OCI-LY1 (cell line): Measurements from ENCODE around the gene TIMM17B.
A peak's percentile ranks its signal among the peaks of the same experiment; 100 is the strongest.

Source experiments
- H2AFZ ChIP-seq: fragments of 200-600 bp; sonication (generic), shearing (Covaris generic); 2 replicates; pipeline ENCODE4 v1.6.0; 2014; ENCODE audit warnings: antibody characterized with exemption, mild to moderate bottlenecking, low read length
- H3F3A ChIP-seq: fragments of 200-600 bp; sonication (generic), shearing (Covaris generic); 2 replicates; pipeline ENCODE4 v1.6.0; 2014; ENCODE audit warnings: mild to moderate bottlenecking, antibody characterized with exemption, low read length, moderate library complexity; ENCODE audit not compliant: insufficient read depth
- H3K27ac ChIP-seq: fragments of 200-600 bp; sonication (generic); 2 replicates; pipeline ENCODE4 v1.5.1; 2014; ENCODE audit warnings: low read length, mixed run types, mild to moderate bottlenecking, low read depth; ENCODE audit not compliant: poor library complexity, severe bottlenecking
- H3K27me3 ChIP-seq: fragments of 200-600 bp; sonication (generic); 2 replicates; pipeline ENCODE4 v1.6.0; 2014; ENCODE audit warnings: antibody characterized with exemption, mild to moderate bottlenecking, low read length, moderate library complexity; ENCODE audit not compliant: insufficient read depth
- H3K36me3 ChIP-seq: fragments of 200-600 bp; sonication (generic); 2 replicates; pipeline ENCODE4 v1.6.1; 2014; ENCODE audit warnings: mild to moderate bottlenecking, antibody characterized with exemption, low read length, moderate library complexity, mixed read lengths; ENCODE audit not compliant: insufficient read depth
- H3K4me1 ChIP-seq: fragments of 200-600 bp; sonication (generic); 2 replicates; pipeline ENCODE4 v1.5.1; 2014; ENCODE audit warnings: mild to moderate bottlenecking, low read length, moderate library complexity; ENCODE audit not compliant: insufficient read depth, severe bottlenecking
- H3K4me2 ChIP-seq: fragments of 200-600 bp; sonication (generic), shearing (Covaris generic); 2 replicates; pipeline ENCODE4 v1.6.1; 2014; ENCODE audit warnings: low read length
- H3K4me3 ChIP-seq: fragments of 200-600 bp; sonication (generic); 2 replicates; pipeline ENCODE4 v1.5.1; 2014; ENCODE audit warnings: low read length, low read depth, mild to moderate bottlenecking, mixed read lengths; ENCODE audit not compliant: poor library complexity, severe bottlenecking
- H3K79me2 ChIP-seq: fragments of 200-600 bp; shearing (Covaris generic); 2 replicates; pipeline ENCODE4 v1.6.1; 2016; ENCODE audit warnings: mixed run types, low read length, mixed read lengths; ENCODE audit not compliant: insufficient read depth
- H3K9ac ChIP-seq: fragments of 200-600 bp; sonication (generic), shearing (Covaris generic); 2 replicates; pipeline ENCODE4 v1.6.1; 2014; ENCODE audit warnings: mild to moderate bottlenecking, low read length, mixed read lengths
- H3K9me2 ChIP-seq: fragments of 200-600 bp; sonication (generic), shearing (Covaris generic); 2 replicates; pipeline ENCODE4 v1.6.1; 2014; ENCODE audit warnings: low read depth, mild to moderate bottlenecking, low read length, mixed read lengths
- H3K9me3 ChIP-seq: fragments of 200-600 bp; shearing (Covaris generic); 2 replicates; pipeline ENCODE4 v1.6.1; 2014; ENCODE audit warnings: low read length, mixed read lengths
- H4K20me1 ChIP-seq: fragments of 200-600 bp; sonication (generic), shearing (Covaris generic); 2 replicates; pipeline ENCODE4 v1.6.0; 2016; ENCODE audit warnings: mild to moderate bottlenecking, low read length; ENCODE audit not compliant: insufficient read depth
- EZH2 ChIP-seq: fragments of 200-600 bp; sonication (generic), shearing (Covaris generic); IDR thresholded peaks from 2 replicates; pipeline ENCODE4 v1.8.0; 2017; ENCODE audit warnings: borderline replicate concordance, mixed run types, mild to moderate bottlenecking, antibody characterized with exemption, low read length, moderate library complexity, mixed read lengths
- TF ChIP-seq, protein P1 (sequence below): fragments of 200-600 bp; sonication (generic), shearing (Covaris generic); IDR thresholded peaks from 2 replicates; pipeline ENCODE4 v1.5.1; 2017; ENCODE audit warnings: mild to moderate bottlenecking, antibody characterized with exemption, low read length, moderate library complexity, mixed read lengths

TIMM17B gene

DNA sequence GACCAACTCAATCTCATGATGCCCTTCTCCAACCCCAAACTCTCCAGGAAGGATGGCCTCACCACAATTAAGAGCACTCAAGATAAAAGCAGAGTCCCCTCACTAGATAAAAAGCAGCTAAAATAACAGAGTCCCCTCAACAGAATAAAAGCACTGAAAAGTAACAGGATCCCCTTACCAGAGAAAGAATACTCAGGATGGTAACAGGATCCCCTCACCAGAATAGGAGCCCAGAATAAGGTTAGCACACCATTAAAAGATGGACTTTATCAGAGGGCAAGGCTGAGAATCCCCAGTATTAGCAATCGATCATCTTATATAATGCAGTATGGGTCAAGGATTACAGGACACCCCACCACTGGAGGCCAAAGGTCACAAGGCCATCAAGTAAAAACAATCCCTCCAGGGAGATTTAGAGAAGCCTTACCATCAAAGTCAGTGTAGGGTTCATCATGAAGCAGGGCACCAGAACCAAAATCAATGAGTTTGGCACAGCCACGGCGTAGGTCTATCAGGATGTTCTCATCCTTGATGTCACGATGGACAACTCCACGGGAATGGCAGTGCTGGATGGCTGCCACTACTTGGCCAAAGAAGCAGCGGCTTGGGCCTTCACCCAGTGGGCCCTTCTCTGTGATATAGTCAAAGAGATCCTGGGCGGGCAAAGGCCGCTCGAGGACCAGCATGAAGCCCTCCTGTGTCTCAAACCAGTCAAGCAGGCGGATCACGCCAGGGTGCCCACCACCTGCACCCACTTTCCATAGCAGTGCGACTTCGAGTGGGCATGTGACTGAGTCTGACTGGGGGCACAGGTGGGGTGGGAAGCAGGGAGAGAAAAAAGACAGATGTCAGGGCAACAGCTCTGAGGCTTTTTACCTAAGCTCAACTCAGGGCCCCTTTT is 17.3 kb upstream of the TIMM17B start:
- Histone ChIP-seq H3K9ac (no peak overlapping the region), H3K9me2 (no peaks in the 10 kb centered on the region), H4K20me1 (no peaks in the 10 kb centered on the region), H3K4me2 (peak overlapping the region; percentile 75; the same call in 1 of the 2 replicates), H3K27ac (no peak overlapping the region), H3K36me3 (peaks cover 58% of the 10 kb centered on the region), H3K27me3 (no peaks in the 10 kb centered on the region), H3K9me3 (no peaks in the 10 kb centered on the region), H3K4me3 (no peak overlapping the region), H3F3A (0 out of 2 replicates have a peak, but pooled peaks cover 3% of the 10 kb centered on the region), H3K79me2 (peaks cover 25% of the 10 kb centered on the region), H3K4me1 (peaks cover 62% of the 10 kb centered on the region), H2AFZ (no peak overlapping the region)
- TF ChIP-seq EZH2 = no peak
- TF ChIP-seq, protein P1, sequence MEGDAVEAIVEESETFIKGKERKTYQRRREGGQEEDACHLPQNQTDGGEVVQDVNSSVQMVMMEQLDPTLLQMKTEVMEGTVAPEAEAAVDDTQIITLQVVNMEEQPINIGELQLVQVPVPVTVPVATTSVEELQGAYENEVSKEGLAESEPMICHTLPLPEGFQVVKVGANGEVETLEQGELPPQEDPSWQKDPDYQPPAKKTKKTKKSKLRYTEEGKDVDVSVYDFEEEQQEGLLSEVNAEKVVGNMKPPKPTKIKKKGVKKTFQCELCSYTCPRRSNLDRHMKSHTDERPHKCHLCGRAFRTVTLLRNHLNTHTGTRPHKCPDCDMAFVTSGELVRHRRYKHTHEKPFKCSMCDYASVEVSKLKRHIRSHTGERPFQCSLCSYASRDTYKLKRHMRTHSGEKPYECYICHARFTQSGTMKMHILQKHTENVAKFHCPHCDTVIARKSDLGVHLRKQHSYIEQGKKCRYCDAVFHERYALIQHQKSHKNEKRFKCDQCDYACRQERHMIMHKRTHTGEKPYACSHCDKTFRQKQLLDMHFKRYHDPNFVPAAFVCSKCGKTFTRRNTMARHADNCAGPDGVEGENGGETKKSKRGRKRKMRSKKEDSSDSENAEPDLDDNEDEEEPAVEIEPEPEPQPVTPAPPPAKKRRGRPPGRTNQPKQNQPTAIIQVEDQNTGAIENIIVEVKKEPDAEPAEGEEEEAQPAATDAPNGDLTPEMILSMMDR = no peak

- H3K9me3 ChIP-seq = no peaks in the 10 kb centered on the region
- H4K20me1 ChIP-seq = no peaks in the 10 kb centered on the region
- H3K27ac ChIP-seq = no peak overlapping the region
- peaks cover 53% of the 10 kb centered on the region for H3K4me1 ChIP-seq
- H3F3A ChIP-seq = 0 out of 2 replicates have a peak, but pooled peaks cover 3% of the 10 kb centered on the region
- H3K79me2 ChIP-seq = peaks cover 25% of the 10 kb centered on the region
- no peaks in the 10 kb centered on the region for H3K27me3 ChIP-seq
- no peak overlapping the region for H3K9ac ChIP-seq
- peaks cover 58% of the 10 kb centered on the region for H3K36me3 ChIP-seq
- H3K4me3 ChIP-seq = no peak overlapping the region
- no peak overlapping the region; the same call in 1 of the 2 replicates for H3K4me2 ChIP-seq
- no peak overlapping the region for H2AFZ ChIP-seq
- no peaks in the 10 kb centered on the region for H3K9me2 ChIP-seq
- TF ChIP-seq, protein P1 = no peak
- no peak for TF ChIP-seq EZH2
These were observed 16.2 kb upstream of the TIMM17B start for GRCh38 chrX:48913605-48914366.

DNA sequence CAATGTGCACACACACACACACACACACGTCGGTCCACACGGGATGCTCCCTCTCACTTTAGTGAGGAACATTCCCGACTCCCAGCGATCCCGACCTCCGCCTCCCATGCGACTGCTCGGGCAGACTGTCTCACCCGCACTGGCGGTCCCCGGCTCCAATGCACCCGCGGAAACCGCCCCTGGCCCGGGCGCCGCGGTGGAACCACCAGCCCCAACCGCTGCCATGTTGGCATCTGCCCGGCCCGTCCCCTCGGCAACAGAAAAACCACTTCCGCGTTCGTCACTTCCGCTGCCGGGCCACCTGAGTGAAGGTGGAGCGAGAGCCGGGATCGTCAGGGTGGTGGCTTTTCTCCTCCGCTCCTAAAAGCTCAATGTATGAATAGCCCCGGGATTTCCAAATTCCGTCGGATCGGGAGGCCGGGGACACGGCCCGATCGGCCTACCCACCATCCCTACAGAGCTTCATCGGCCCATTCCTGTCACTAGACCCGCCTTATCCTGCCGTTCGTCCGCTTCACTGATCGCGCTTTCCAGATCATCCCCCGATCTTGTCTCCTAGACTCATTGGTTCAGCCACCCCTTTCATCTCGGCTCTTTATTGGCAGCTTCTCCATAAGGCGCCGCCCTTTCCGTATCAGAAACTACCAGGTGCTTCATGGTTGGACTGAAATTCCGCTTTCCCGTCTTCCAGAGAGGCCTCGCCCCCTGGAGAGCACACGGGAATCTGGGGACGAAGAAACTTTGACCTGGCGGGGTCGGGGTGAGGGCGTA is 14.0 kb upstream of the TIMM17B start, which contains the start of gene SLC35A2:
Gene SLC35A2, minus strand, starts transcription at position 235 of the 771 bp plus-strand sequence. Its CDS starts 10 bp downstream, at position 225.
- Histone ChIP-seq H3K4me2 (peak within 1 kb of the TSS; percentile 80), H3K4me1 (peaks cover 49% of the 10 kb centered on the region), H3K36me3 (peaks cover 43% of the 10 kb centered on the region), H3K9me3 (no peaks in the 10 kb centered on the region), H3F3A (0 out of 2 replicates have a peak, but pooled peaks cover 3% of the 10 kb centered on the region), H4K20me1 (no peaks in the 10 kb centered on the region), H3K9me2 (no peaks in the 10 kb centered on the region), H3K4me3 (peak within 1 kb of the TSS; percentile 99), H3K79me2 (peaks cover 10% of the 10 kb centered on the region; the same call in 1 of the 2 replicates), H2AFZ (no peak within 1 kb of the TSS), H3K27ac (peak within 1 kb of the TSS; percentile 75), H3K9ac (peak within 1 kb of the TSS; percentile 83), H3K27me3 (no peaks in the 10 kb centered on the region)
- TF ChIP-seq, protein P1 = no peak
- TF ChIP-seq EZH2 = no peak
